ENCODE results near the gene KIF1A. TPM values are rescaled to one million over a fixed set of nuclear protein-coding genes. Genes with fewer than 3 reads are reported as not detected.

Gene KIF1A
- total RNA-seq, 1 donor from 2014 or later: 29.9 TPM

GRCh38 chr2:240718896-240719490 is 101.0 kb downstream of the KIF1A start:
- Histone ChIP-seq H3K27me3 (no peaks in the 10 kb centered on the region), H3K4me3 (no peak overlapping the region), H3K4me2 (no peak overlapping the region), H2AFZ (replicated peaks) (no peak overlapping the region), H4K20me1 (ENCODE audit: low read depth) (no peaks in the 10 kb centered on the region), H3K4me1 (no peaks in the 10 kb centered on the region), H3K27ac (no peak overlapping the region), H3K79me2 (ENCODE audit: low read depth) (no peaks in the 10 kb centered on the region), H3K9ac (no peak overlapping the region), H3K36me3 (no peaks in the 10 kb centered on the region), H3K9me3 (ENCODE audit: low read depth) (no peaks in the 10 kb centered on the region), H3F3A (ENCODE audit: low read depth) (no peaks in the 10 kb centered on the region)
- no peak for DNase-seq (ENCODE audit: low spot score)
- Mint-ChIP-seq H3K9me3 (no peaks in the 10 kb centered on the region), H3K36me3 (no peaks in the 10 kb centered on the region), H3K27ac (no peak overlapping the region), H3K4me3 (no peak overlapping the region), H3K4me1 (peaks cover 2% of the 10 kb centered on the region), H3K27me3 (ENCODE audit: insufficient read depth, low read depth) (peaks cover 5% of the 10 kb centered on the region)
- TF ChIP-seq CTCF (IDR thresholded peaks at IDR 0.05): no peak
- TF ChIP-seq EZH2phosphoT487 (IDR thresholded peaks at IDR 0.05): no peak
- no peak for TF ChIP-seq EZH2 (IDR thresholded peaks at IDR 0.05)

- Histone ChIP-seq H3K27ac (no peak overlapping the region), H3K4me1 (no peaks in the 10 kb centered on the region), H3K9ac (no peak overlapping the region), H3K4me2 (no peak overlapping the region), H3K79me2 (ENCODE audit: low read depth) (no peaks in the 10 kb centered on the region), H3K9me3 (ENCODE audit: low read depth) (no peaks in the 10 kb centered on the region), H3K4me3 (no peak overlapping the region), H3F3A (ENCODE audit: low read depth) (no peaks in the 10 kb centered on the region), H2AFZ (replicated peaks) (no peak overlapping the region), H4K20me1 (ENCODE audit: low read depth) (no peaks in the 10 kb centered on the region), H3K36me3 (no peaks in the 10 kb centered on the region), H3K27me3 (no peaks in the 10 kb centered on the region)
- no peak for DNase-seq (ENCODE audit: low spot score)
- H3K36me3 Mint-ChIP-seq: no peaks in the 10 kb centered on the region
- H3K27me3 Mint-ChIP-seq (ENCODE audit: insufficient read depth, low read depth): peaks cover 5% of the 10 kb centered on the region
- peaks cover 2% of the 10 kb centered on the region for H3K4me1 Mint-ChIP-seq
- H3K9me3 Mint-ChIP-seq: no peaks in the 10 kb centered on the region
- TF ChIP-seq EZH2phosphoT487 (IDR thresholded peaks at IDR 0.05): no peak
- H3K4me3 Mint-ChIP-seq: no peak overlapping the region
- no peak overlapping the region for H3K27ac Mint-ChIP-seq
Observed at GRCh38 chr2:240717681-240718581, 102.1 kb downstream of the KIF1A start.

GRCh38 chr2:240717181-240717641 is 102.8 kb downstream of the KIF1A start:
- TF ChIP-seq CTCF (IDR thresholded peaks at IDR 0.05) (no peak), EZH2 (IDR thresholded peaks at IDR 0.05) (no peak), EZH2phosphoT487 (IDR thresholded peaks at IDR 0.05) (no peak)
- Histone ChIP-seq H3K9ac (no peak overlapping the region), H3F3A (ENCODE audit: low read depth) (no peaks in the 10 kb centered on the region), H4K20me1 (ENCODE audit: low read depth) (no peaks in the 10 kb centered on the region), H3K4me3 (no peak overlapping the region), H3K4me1 (no peaks in the 10 kb centered on the region), H3K27ac (no peak overlapping the region), H3K36me3 (no peaks in the 10 kb centered on the region), H2AFZ (replicated peaks) (no peak overlapping the region), H3K9me3 (ENCODE audit: low read depth) (no peaks in the 10 kb centered on the region), H3K27me3 (no peaks in the 10 kb centered on the region), H3K79me2 (ENCODE audit: low read depth) (no peaks in the 10 kb centered on the region), H3K4me2 (no peak overlapping the region)
- H3K36me3 Mint-ChIP-seq: no peaks in the 10 kb centered on the region
- H3K27ac Mint-ChIP-seq: no peak overlapping the region
- no peaks in the 10 kb centered on the region for H3K9me3 Mint-ChIP-seq
- H3K27me3 Mint-ChIP-seq (ENCODE audit: insufficient read depth, low read depth): peaks cover 5% of the 10 kb centered on the region
- H3K4me3 Mint-ChIP-seq: no peak overlapping the region
- H3K4me1 Mint-ChIP-seq: peaks cover 2% of the 10 kb centered on the region
- no peak for DNase-seq (ENCODE audit: low spot score)
